ENCODE results near the gene CACTIN. TPM values are rescaled to one million over a fixed set of nuclear protein-coding genes. Genes with fewer than 3 reads are reported as not detected.
"Not testable (repeated sequence)": the region's sequence is repeated elsewhere in the genome, so short reads cannot be mapped to it uniquely, and the experiment has no call there.

The CACTIN gene
- polyA plus RNA-seq (ENCODE audit: insufficient read length): 23.2 TPM
- long read RNA-seq, donor 1, partial matches to known transcripts: 0 of 7 reads
- long read RNA-seq, donor 1, other reads (novel, unspliced or antisense): 0 of 7 reads
- long read RNA-seq, donor 2, partial matches to known transcripts: 0 of 5 reads
- long read RNA-seq, donor 2, other reads (novel, unspliced or antisense): 0 of 5 reads
- long read RNA-seq, donor 3, partial matches to known transcripts: 0 of 3 reads
- long read RNA-seq, donor 3, other reads (novel, unspliced or antisense): 0 of 3 reads
- long read RNA-seq, donor 4, partial matches to known transcripts: 0 of 1 reads
- long read RNA-seq, donor 4, other reads (novel, unspliced or antisense): 0 of 1 reads
- long read RNA-seq, donor 5, partial matches to known transcripts: 7 of 11 reads
- long read RNA-seq, donor 5, other reads (novel, unspliced or antisense): 0 of 11 reads
- long read RNA-seq, donor 6, partial matches to known transcripts: 0 of 8 reads
- long read RNA-seq, donor 6, other reads (novel, unspliced or antisense): 0 of 8 reads
- long read RNA-seq, donor 7, partial matches to known transcripts: 0 of 4 reads
- long read RNA-seq, donor 7, other reads (novel, unspliced or antisense): 0 of 4 reads
- long read RNA-seq, donor 8, partial matches to known transcripts: 0 of 1 reads
- long read RNA-seq, donor 8, other reads (novel, unspliced or antisense): 0 of 1 reads

- peak; percentile 97 for DNase-seq
These were observed at the start of gene CACTIN for GRCh38 chr19:3626473-3627350. Gene CACTIN, minus strand, starts transcription at chr19:3626790. Its CDS starts 28 bp downstream, at chr19:3626762.

GRCh38 chr19:3674784-3675543 is 48.4 kb upstream of the CACTIN start:
- no peak for DNase-seq

GRCh38 chr19:3673506-3674439 is 47.2 kb upstream of the CACTIN start:
- no peak for DNase-seq

- DNase-seq: no peak
These were observed 46.4 kb upstream of the CACTIN start for GRCh38 chr19:3672993-3673392.

GRCh38 chr19:3672575-3672948 is 46.0 kb upstream of the CACTIN start:
- no peak for DNase-seq

- DNase-seq: no peak
These were observed 45.3 kb upstream of the CACTIN start for GRCh38 chr19:3671680-3672574.

- DNase-seq: no peak
These were observed 44.4 kb upstream of the CACTIN start for GRCh38 chr19:3670796-3671679.

- DNase-seq: no peak
These were observed 43.6 kb upstream of the CACTIN start for GRCh38 chr19:3669947-3670795.

- no peak for DNase-seq
These were observed 42.7 kb upstream of the CACTIN start for GRCh38 chr19:3669082-3669946.

GRCh38 chr19:3668331-3669081 is 41.9 kb upstream of the CACTIN start:
- no peak for DNase-seq

- DNase-seq: no peak
These were observed 41.2 kb upstream of the CACTIN start for GRCh38 chr19:3667766-3668165.

GRCh38 chr19:3667037-3667638 is 40.5 kb upstream of the CACTIN start:
- no peak for DNase-seq

GRCh38 chr19:3666545-3666856 is 39.9 kb upstream of the CACTIN start:
- not testable (repeated sequence) for DNase-seq

GRCh38 chr19:3665681-3666544 is 39.3 kb upstream of the CACTIN start:
- DNase-seq: no peak
